GM12892 (cell line): ENCODE results near the gene ZNF688.

ENCODE experiments used
- POLR2A ChIP-seq: IDR thresholded peaks from 2 replicates; pipeline ENCODE4 v1.6.1; 2011; ENCODE audit warnings: low read depth, low read length, control low read depth
- POLR2AphosphoS5 ChIP-seq: IDR thresholded peaks from 2 replicates; pipeline ENCODE4 v1.6.1; 2011; ENCODE audit warnings: low read depth, low read length, control low read depth
- TAF1 ChIP-seq: IDR thresholded peaks from 2 replicates; pipeline ENCODE4 v1.6.1; 2011; ENCODE audit warnings: low read depth, mild to moderate bottlenecking, control low read depth, low read length, borderline replicate concordance

- TF ChIP-seq POLR2A (no peak), TAF1 (no peak), POLR2AphosphoS5 (no peak)
Measured at GRCh38 chr16:30592871-30593270, 21.4 kb upstream of the ZNF688 start.
